HCT116 (cell line): ENCODE measurements around the gene ARHGEF37. TPM values are rescaled to one million over a fixed set of nuclear protein-coding genes. Genes with fewer than 3 reads are reported as not detected.

Experiments
- ATAC-seq: fragments of 200-7000 bp; cut with Tn5 transposase; 2 replicates; pipeline ENCODE4 v1.9.1; 2020; ENCODE audit warnings: mild to moderate bottlenecking, moderate library complexity
- BruUV-seq: library from RNA; stranded (reverse); fragments of 400-500 nt; replicated peaks from 2 replicates; lab custom pipeline; 2021; lab: Mats Ljungman, UMichigan
- CTCF ChIA-PET: fragments of 300-600 bp; sonication (Branson Sonifier 250); formaldehyde crosslinking; loops from one replicate; lab custom pipeline; 2021; ENCODE audit warnings: antibody characterized with exemption; lab: Charles Lee
- POLR2A ChIA-PET: fragments of 300-600, 350-600 bp; sonication (Branson Sonifier 250); formaldehyde crosslinking; loops from one replicate; lab custom pipeline; 2021; ENCODE audit warnings: antibody characterized with exemption; lab: Charles Lee
- RAD21 ChIA-PET, 2 experiments: fragments of 300-600 bp; sonication (Branson Sonifier 250); formaldehyde crosslinking; loops; one replicate each; lab custom pipeline; 2023; ENCODE audit warnings: low total read pairs in 2 of 2; ENCODE audit not compliant: uncharacterized antibody in 2 of 2, unreplicated experiment in 2 of 2, low non-redundant PET in 1 of 2; lab: Charles Lee
- DNase-seq: peaks from one replicate; pipeline ENCODE4 v3.0.0-alpha.2; 2010; ENCODE audit warnings: low read depth, low spot score
- H2AFZ ChIP-seq: fragments of 200-600 bp; shearing (Covaris generic), sonication (generic); 2 replicates; pipeline ENCODE4 v1.6.1; 2017; ENCODE audit warnings: low read depth, mixed run types, mixed read lengths, antibody characterized with exemption, low read length; ENCODE audit not compliant: poor library complexity, severe bottlenecking
- H3K27ac ChIP-seq: 2 replicates; pipeline ENCODE4 v1.5.1; 2012; ENCODE audit warnings: low read depth, low read length
- H3K27me3 ChIP-seq: fragments of 200-600 bp; sonication (generic); 2 replicates; pipeline ENCODE4 v1.6.1; 2016; ENCODE audit warnings: mixed run types, low read length, mixed read lengths; ENCODE audit not compliant: insufficient read depth
- H3K36me3 ChIP-seq, 2 experiments: fragments of 200-500 bp in 1 of 2; fragments of 200-600 bp in 1 of 2; sonication (Bioruptor generic) in 1 of 2; sonication (generic) in 1 of 2; 2 replicates each; pipeline versions ENCODE4 v1.5.1 to v1.6.1; 2014 to 2016; ENCODE audit warnings: low read length in 2 of 2, inconsistent platforms in 1 of 2, mixed read lengths in 1 of 2, mixed run types in 1 of 2; ENCODE audit not compliant: insufficient read depth in 2 of 2, control insufficient read depth in 1 of 2
- H3K4me1 ChIP-seq, 2 experiments: fragments of 200-600 bp in 1 of 2; sonication (generic) in 1 of 2; 2 replicates each; pipeline versions ENCODE4 v1.5.1 to v1.6.1; 2012 to 2017; ENCODE audit warnings: low read length in 2 of 2, inconsistent platforms in 1 of 2, mild to moderate bottlenecking in 1 of 2, mixed read lengths in 1 of 2, mixed run types in 1 of 2, moderate library complexity in 1 of 2; ENCODE audit not compliant: insufficient read depth in 2 of 2, control insufficient read depth in 1 of 2
- H3K4me2 ChIP-seq: fragments of 200-600 bp; sonication (generic); 2 replicates; pipeline ENCODE4 v1.6.1; 2017; ENCODE audit warnings: mixed run types, low read length, mixed read lengths
- H3K4me3 ChIP-seq, 2 experiments: fragments of 200-600 bp in 1 of 2; sonication (generic) in 1 of 2; replicated peaks in 1 of 2; 2 replicates each; pipeline ENCODE4 v1.5.1; 2011 to 2016; ENCODE audit warnings: low read length in 2 of 2, control low read depth in 1 of 2, low read depth in 1 of 2, mild to moderate bottlenecking in 1 of 2, mixed read lengths in 1 of 2, mixed run types in 1 of 2
- H3K79me2 ChIP-seq: fragments of 200-600 bp; sonication (generic); 2 replicates; pipeline ENCODE4 v1.6.1; 2017; ENCODE audit warnings: mild to moderate bottlenecking, mixed run types, low read length, moderate library complexity, mixed read lengths; ENCODE audit not compliant: insufficient read depth
- H3K9ac ChIP-seq: fragments of 200-600 bp; sonication (generic); 2 replicates; pipeline ENCODE4 v1.6.1; 2016; ENCODE audit warnings: low read length, mixed read lengths
- H3K9me2 ChIP-seq: fragments of 200-600 bp; sonication (generic), shearing (Covaris generic); 2 replicates; pipeline ENCODE4 v1.6.1; 2017; ENCODE audit warnings: mixed run types, mild to moderate bottlenecking, moderate library complexity; ENCODE audit not compliant: insufficient read depth
- H3K9me3 ChIP-seq, 2 experiments: fragments of 200-500 bp in 1 of 2; fragments of 200-600 bp in 1 of 2; sonication (Bioruptor generic) in 1 of 2; sonication (generic) in 1 of 2; 2 replicates each; pipeline ENCODE4 v1.6.1; 2014 to 2017; ENCODE audit warnings: low read length in 2 of 2, mixed read lengths in 2 of 2, inconsistent platforms in 1 of 2, low read depth in 1 of 2, mild to moderate bottlenecking in 1 of 2, mixed run types in 1 of 2, moderate library complexity in 1 of 2; ENCODE audit not compliant: control insufficient read depth in 1 of 2, insufficient read depth in 1 of 2
- H4K20me1 ChIP-seq: fragments of 200-600 bp; sonication (generic), shearing (Covaris generic); 2 replicates; pipeline ENCODE4 v1.6.1; 2017; ENCODE audit warnings: mixed run types, mild to moderate bottlenecking, moderate library complexity; ENCODE audit not compliant: insufficient read depth
- EGR1 ChIP-seq: IDR thresholded peaks from 2 replicates; pipeline ENCODE4 v1.6.1; 2012; ENCODE audit warnings: low read depth
- RAD21 ChIP-seq: IDR thresholded peaks from 2 replicates; pipeline ENCODE4 v1.6.1; 2012; ENCODE audit warnings: low read depth, mild to moderate bottlenecking
- SIN3A ChIP-seq: IDR thresholded peaks from 2 replicates; pipeline ENCODE4 v1.6.1; 2012; ENCODE audit warnings: low read depth
- SRF ChIP-seq: IDR thresholded peaks from 2 replicates; pipeline ENCODE4 v1.6.1; 2012; ENCODE audit warnings: low read depth
- YY1 ChIP-seq: IDR thresholded peaks from 2 replicates; pipeline ENCODE4 v1.6.1; 2011; ENCODE audit warnings: low read length, low read depth, moderate library complexity, mild to moderate bottlenecking; ENCODE audit not compliant: insufficient replicate concordance; ENCODE audit errors: extremely low read depth
- ZFX ChIP-seq: fragments of 450-650 bp; IDR thresholded peaks from 2 replicates; pipeline ENCODE4 v1.6.1; 2017
- intact Hi-C: fragments of 100-400 bp; cut with micrococcal nuclease; formaldehyde crosslinking; loops from 2 replicates; pipeline ENCODE4 v1.10.0; 2022
- total RNA-seq: library from RNA; stranded (reverse); gene quantifications from one replicate; pipeline ENCODE4 v1.2.1, GENCODE V29; 2021; ENCODE audit not compliant: unreplicated experiment
- TF ChIP-seq, protein P1 (sequence below): IDR thresholded peaks from 2 replicates; pipeline ENCODE4 v1.6.1; 2012; ENCODE audit warnings: low read depth
- TF ChIP-seq, protein P2 (sequence below): IDR thresholded peaks from 2 replicates; pipeline ENCODE4 v1.6.1; 2011; ENCODE audit warnings: mild to moderate bottlenecking, low read length, moderate library complexity; ENCODE audit not compliant: insufficient replicate concordance; ENCODE audit errors: extremely low read depth

The ARHGEF37 gene
- total RNA-seq, 1 experiment from 2014 or later: 7.0 TPM

DNA sequence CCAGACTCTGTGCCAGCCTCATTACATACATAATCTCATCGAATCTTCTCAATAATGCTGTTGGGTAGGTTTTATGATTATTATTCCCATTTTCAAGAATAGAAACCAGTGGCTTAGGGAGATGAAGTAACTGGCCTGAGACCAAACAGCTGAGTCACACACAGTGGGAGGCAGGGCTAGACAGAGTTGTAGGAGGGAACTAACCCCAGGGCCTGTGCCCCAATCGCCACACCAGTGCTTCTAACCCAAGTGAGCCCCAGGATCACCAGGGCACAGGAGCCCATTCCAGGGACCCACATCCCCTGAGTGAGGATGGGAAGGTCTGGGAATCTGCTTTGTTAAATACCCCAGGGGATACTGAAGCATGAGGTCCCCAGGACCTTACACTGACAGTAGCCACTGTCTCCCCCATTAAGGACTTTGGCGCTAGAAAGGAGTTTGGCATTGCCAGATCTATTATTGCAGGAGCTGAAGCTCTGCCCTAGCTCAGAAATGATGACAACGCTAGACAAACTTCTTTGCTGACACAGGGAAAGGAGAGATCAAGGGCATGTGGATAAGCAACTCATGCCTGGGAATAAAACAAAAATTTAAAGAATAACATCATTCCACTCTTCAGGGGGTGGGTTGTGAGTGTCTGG is 85.0 kb downstream of the ARHGEF37 start:
- no peaks in the 10 kb centered on the region for H3K27me3 ChIP-seq
- intact Hi-C loops: loop anchor here (5.0 kb wide), 1 partner anchor 66 kb away; the partner anchor contains the start of gene PPARGC1B
- peak; percentile 63 for ATAC-seq
- no peak overlapping the region for H3K27ac ChIP-seq
- no peaks in the 10 kb centered on the region for H3K79me2 ChIP-seq
- BruUV-seq: no TSS peak
- no peak for TF ChIP-seq SIN3A
- TF ChIP-seq, all 23 proteins: peak for 0
- H3K9ac ChIP-seq: no peak overlapping the region
- peak overlapping the region; percentile 1 for H2AFZ ChIP-seq
- no peaks in the 10 kb centered on the region for H3K9me3 ChIP-seq
- no peak for DNase-seq
- ChIA-PET RAD21 (interaction anchor here in 1 of 2 experiments (1.0 kb wide), 1 partner anchor 26 kb away, joined by 3 read pairs; no protein-coding TSS in a partner anchor), CTCF (interaction anchor here (0.9 to 2.6 kb wide), 4 partner anchors 10 to 162 kb away, joined by 3 to 16 read pairs (median 8); no protein-coding TSS in a partner anchor), POLR2A (no interaction called here)
- H3K4me2 ChIP-seq: no peak overlapping the region; the same call in 1 of the 2 replicates
- H3K36me3 ChIP-seq: no peaks in the 10 kb centered on the region
- H3K9me2 ChIP-seq: no peaks in the 10 kb centered on the region
- no peaks in the 10 kb centered on the region for H4K20me1 ChIP-seq
- H3K4me3 ChIP-seq: no peak overlapping the region
- H3K4me1 ChIP-seq: peaks cover 3 to 7% of the 10 kb centered on the region in 2 experiments; a peak in 3 of 4 replicates

DNA sequence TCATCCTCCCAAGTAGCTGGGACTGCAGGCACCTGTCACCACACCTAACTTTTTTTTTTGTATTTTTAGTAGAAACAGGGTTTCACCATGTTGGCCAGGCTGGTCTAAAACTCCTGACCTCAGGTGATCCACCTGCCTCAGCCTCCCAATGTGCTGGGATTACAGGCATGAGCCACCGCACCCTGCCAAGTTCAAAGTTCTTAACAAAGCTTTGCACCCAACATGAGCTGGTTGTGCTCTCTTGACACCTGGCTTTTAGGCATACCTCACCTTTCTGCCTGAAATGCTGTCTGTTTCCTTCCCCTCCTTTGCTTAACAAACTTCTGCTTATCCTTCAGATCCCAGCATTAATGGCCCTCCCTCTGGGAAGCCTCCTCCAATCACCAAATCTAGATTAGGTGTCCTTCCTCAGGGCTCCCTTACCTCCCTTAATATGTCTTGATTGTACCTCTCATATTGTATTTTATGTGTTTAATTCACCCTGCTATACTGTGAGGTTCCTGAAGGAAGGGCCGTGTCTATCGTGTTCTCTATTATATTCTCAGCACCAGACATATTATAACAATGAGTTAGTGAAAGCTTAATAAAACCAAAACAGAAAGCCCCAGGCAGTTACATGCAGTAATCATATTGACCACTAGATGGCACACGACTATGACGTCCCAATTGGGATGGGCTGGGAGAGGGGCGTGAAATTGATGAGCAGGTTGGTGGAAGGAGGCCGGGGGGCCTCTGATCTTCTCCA is 86.0 kb downstream of the ARHGEF37 start:
- intact Hi-C loops: loop anchor here (1.0 to 5.0 kb wide), 2 partner anchors 65 to 161 kb away; partner anchors contain the start of gene PPARGC1B
- ATAC-seq: peak; percentile 85
- H3K4me2 ChIP-seq: peak overlapping the region; percentile 40
- no TSS peak for BruUV-seq
- H3K36me3 ChIP-seq: no peaks in the 10 kb centered on the region
- DNase-seq: peak; percentile 57
- H2AFZ ChIP-seq: peak overlapping the region; percentile 86
- ChIA-PET CTCF (interaction anchor here (0.6 to 2.6 kb wide), 20 partner anchors 10 to 390 kb away, joined by 3 to 16 read pairs (median 4); partner anchors contain the start of gene PPARGC1B), POLR2A (no interaction called here), RAD21 (interaction anchor here (0.6 to 1.7 kb wide), 3 partner anchors 160 to 294 kb away, joined by 3 to 7 read pairs (median 6); partner anchors contain the start of gene SLC26A2 (in 1 of the 2))
- H3K4me1 ChIP-seq: peaks cover 3 to 7% of the 10 kb centered on the region in 2 experiments; a peak in 3 of 4 replicates
- no peak overlapping the region for H3K9ac ChIP-seq
- no peaks in the 10 kb centered on the region for H3K79me2 ChIP-seq
- no peaks in the 10 kb centered on the region for H3K9me2 ChIP-seq
- H3K27me3 ChIP-seq: no peaks in the 10 kb centered on the region
- no peak overlapping the region for H3K4me3 ChIP-seq
- no peaks in the 10 kb centered on the region for H3K9me3 ChIP-seq
- no peak overlapping the region for H3K27ac ChIP-seq
- no peaks in the 10 kb centered on the region for H4K20me1 ChIP-seq
- TF ChIP-seq, protein P1, sequence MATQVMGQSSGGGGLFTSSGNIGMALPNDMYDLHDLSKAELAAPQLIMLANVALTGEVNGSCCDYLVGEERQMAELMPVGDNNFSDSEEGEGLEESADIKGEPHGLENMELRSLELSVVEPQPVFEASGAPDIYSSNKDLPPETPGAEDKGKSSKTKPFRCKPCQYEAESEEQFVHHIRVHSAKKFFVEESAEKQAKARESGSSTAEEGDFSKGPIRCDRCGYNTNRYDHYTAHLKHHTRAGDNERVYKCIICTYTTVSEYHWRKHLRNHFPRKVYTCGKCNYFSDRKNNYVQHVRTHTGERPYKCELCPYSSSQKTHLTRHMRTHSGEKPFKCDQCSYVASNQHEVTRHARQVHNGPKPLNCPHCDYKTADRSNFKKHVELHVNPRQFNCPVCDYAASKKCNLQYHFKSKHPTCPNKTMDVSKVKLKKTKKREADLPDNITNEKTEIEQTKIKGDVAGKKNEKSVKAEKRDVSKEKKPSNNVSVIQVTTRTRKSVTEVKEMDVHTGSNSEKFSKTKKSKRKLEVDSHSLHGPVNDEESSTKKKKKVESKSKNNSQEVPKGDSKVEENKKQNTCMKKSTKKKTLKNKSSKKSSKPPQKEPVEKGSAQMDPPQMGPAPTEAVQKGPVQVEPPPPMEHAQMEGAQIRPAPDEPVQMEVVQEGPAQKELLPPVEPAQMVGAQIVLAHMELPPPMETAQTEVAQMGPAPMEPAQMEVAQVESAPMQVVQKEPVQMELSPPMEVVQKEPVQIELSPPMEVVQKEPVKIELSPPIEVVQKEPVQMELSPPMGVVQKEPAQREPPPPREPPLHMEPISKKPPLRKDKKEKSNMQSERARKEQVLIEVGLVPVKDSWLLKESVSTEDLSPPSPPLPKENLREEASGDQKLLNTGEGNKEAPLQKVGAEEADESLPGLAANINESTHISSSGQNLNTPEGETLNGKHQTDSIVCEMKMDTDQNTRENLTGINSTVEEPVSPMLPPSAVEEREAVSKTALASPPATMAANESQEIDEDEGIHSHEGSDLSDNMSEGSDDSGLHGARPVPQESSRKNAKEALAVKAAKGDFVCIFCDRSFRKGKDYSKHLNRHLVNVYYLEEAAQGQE: no peak
- peak; percentile 79 for TF ChIP-seq RAD21
- no peak for TF ChIP-seq ZFX
- peak; percentile 37 for TF ChIP-seq YY1
- no peak for TF ChIP-seq SIN3A
- no peak for TF ChIP-seq SRF
- no peak for TF ChIP-seq EGR1
- TF ChIP-seq, protein P2, sequence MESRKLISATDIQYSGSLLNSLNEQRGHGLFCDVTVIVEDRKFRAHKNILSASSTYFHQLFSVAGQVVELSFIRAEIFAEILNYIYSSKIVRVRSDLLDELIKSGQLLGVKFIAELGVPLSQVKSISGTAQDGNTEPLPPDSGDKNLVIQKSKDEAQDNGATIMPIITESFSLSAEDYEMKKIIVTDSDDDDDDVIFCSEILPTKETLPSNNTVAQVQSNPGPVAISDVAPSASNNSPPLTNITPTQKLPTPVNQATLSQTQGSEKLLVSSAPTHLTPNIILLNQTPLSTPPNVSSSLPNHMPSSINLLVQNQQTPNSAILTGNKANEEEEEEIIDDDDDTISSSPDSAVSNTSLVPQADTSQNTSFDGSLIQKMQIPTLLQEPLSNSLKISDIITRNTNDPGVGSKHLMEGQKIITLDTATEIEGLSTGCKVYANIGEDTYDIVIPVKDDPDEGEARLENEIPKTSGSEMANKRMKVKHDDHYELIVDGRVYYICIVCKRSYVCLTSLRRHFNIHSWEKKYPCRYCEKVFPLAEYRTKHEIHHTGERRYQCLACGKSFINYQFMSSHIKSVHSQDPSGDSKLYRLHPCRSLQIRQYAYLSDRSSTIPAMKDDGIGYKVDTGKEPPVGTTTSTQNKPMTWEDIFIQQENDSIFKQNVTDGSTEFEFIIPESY: no peak
